Fibroblast of lung (primary cell): Measurements from ENCODE around the gene NLGN1.

Experiments used
- EZH2 ChIP-seq: IDR thresholded peaks from 2 replicates; pipeline ENCODE4 v1.5.1; 2012; ENCODE audit warnings: low read length, control low read depth, mild to moderate bottlenecking; ENCODE audit errors: missing control alignments
- TF ChIP-seq, protein P1 (sequence below), 2 donors: IDR thresholded peaks in 1 of 2; conservative IDR thresholded peaks in 1 of 2; 1 replicate in 1 of 2; 2 replicates in 1 of 2; pipeline ENCODE4 v1.5.1; 2011 to 2012; ENCODE audit warnings: low read length in 2 of 2, control low read depth in 1 of 2, inconsistent platforms in 1 of 2, low read depth in 1 of 2, mild to moderate bottlenecking in 1 of 2

- TF ChIP-seq, protein P1, sequence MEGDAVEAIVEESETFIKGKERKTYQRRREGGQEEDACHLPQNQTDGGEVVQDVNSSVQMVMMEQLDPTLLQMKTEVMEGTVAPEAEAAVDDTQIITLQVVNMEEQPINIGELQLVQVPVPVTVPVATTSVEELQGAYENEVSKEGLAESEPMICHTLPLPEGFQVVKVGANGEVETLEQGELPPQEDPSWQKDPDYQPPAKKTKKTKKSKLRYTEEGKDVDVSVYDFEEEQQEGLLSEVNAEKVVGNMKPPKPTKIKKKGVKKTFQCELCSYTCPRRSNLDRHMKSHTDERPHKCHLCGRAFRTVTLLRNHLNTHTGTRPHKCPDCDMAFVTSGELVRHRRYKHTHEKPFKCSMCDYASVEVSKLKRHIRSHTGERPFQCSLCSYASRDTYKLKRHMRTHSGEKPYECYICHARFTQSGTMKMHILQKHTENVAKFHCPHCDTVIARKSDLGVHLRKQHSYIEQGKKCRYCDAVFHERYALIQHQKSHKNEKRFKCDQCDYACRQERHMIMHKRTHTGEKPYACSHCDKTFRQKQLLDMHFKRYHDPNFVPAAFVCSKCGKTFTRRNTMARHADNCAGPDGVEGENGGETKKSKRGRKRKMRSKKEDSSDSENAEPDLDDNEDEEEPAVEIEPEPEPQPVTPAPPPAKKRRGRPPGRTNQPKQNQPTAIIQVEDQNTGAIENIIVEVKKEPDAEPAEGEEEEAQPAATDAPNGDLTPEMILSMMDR (conservative IDR thresholded peaks at IDR 0.05 in 1 of 2, IDR thresholded peaks at IDR 0.05 in 1 of 2; ENCODE audit: low read depth in 1 of 2, low read length in 2 of 2): no peak
- no peak for TF ChIP-seq EZH2
Observed at GRCh38 chr3:173913397-173913796, 515.9 kb downstream of the NLGN1 start.
